ENCODE results near the gene OR6V1.

OR6V1 gene

DNA sequence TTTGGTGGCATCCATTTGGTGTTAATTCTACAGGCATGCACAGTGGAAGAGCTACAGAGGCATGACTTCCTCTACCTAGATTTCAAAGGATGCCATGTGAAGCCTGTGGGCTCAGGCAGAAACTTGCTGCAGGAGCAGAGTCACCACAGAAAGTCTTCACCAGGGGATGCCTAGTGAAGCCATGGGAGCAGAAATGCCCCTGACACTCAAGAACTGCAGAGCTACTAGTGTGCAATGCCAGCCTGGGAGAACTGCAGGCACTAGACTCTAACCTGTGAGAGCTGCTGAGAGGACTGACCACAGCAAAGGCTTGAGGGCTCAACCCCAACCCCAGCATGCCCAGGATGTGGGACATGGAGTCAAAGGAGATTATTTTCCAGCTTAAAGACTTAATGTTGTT lies 29.1 kb upstream of the OR6V1 start:
- no peak overlapping the region for H3K4me3 ChIP-seq (replicated peaks; ENCODE audit: low read depth, low read length)
- TF ChIP-seq CTCF (IDR thresholded peaks at IDR 0.05; ENCODE audit: low read length, missing control alignments): no peak
- DNase-seq (ENCODE audit: low read depth): no peak

DNA sequence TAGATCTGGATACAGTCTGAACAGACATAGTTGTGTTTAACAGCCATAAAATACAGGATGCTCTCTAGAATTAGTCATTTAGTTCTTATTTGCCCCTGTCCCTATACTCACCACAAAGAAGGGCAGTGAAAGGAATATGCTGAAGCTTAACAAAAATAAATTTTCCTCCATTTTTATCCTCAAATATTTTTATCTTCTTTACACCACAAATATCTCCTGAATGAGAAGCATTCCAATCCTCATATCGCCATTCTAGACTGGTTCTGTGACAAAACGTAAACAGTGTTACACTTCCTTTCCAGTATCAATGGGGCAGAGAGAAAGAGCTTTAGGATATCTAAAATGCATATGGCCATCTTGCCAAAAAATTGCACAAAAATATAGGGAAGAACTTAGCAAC lies 26.8 kb upstream of the OR6V1 start:
- H3K4me3 ChIP-seq (replicated peaks; ENCODE audit: low read depth, low read length): no peak overlapping the region
- no peak for TF ChIP-seq CTCF (IDR thresholded peaks at IDR 0.05; ENCODE audit: low read length, missing control alignments)
- no peak for DNase-seq (ENCODE audit: low read depth)

DNA sequence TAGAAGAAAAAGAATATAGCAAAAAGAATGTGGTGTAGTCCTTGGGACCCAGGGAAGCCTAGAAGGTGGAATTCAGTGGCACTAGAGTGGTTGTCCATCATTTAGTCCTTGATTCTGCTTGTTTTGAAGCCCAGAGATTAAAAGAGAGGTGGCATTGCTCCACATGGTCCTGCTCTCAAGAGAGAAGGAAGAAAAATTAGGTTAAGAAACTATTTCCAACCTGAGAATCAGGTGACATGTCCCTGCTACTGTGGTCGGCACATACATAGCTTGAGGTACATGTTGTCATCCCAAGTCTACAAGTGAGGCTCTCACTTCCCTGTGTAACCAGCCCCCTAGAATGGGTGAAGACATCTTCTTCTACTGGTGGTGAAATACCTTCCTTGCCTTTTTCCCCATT lies 25.1 kb upstream of the OR6V1 start, which contains the start of gene OR9A2:
OR9A2 (minus strand) TSS at position 101 of the 400 bp plus-strand sequence; CDS start at position 101, 0 bp downstream.
- no peak for DNase-seq (ENCODE audit: low read depth)
- H3K4me3 ChIP-seq (replicated peaks; ENCODE audit: low read depth, low read length): no peak within 1 kb of the TSS
- no peak for TF ChIP-seq CTCF (IDR thresholded peaks at IDR 0.05; ENCODE audit: low read length, missing control alignments)

GRCh38 chr7:143027683-143028082 lies 24.5 kb upstream of the OR6V1 start:
- no peak for DNase-seq (ENCODE audit: low read depth)
- H3K4me3 ChIP-seq (replicated peaks; ENCODE audit: low read depth, low read length): no peak overlapping the region
- TF ChIP-seq CTCF (IDR thresholded peaks at IDR 0.05; ENCODE audit: low read length, missing control alignments): no peak

- TF ChIP-seq CTCF (IDR thresholded peaks at IDR 0.05; ENCODE audit: low read length, missing control alignments): no peak
- no peak for DNase-seq (ENCODE audit: low read depth)
- H3K4me3 ChIP-seq (replicated peaks; ENCODE audit: low read depth, low read length): no peak overlapping the region
Observed at GRCh38 chr7:143038635-143039034, 13.5 kb upstream of the OR6V1 start.

DNA sequence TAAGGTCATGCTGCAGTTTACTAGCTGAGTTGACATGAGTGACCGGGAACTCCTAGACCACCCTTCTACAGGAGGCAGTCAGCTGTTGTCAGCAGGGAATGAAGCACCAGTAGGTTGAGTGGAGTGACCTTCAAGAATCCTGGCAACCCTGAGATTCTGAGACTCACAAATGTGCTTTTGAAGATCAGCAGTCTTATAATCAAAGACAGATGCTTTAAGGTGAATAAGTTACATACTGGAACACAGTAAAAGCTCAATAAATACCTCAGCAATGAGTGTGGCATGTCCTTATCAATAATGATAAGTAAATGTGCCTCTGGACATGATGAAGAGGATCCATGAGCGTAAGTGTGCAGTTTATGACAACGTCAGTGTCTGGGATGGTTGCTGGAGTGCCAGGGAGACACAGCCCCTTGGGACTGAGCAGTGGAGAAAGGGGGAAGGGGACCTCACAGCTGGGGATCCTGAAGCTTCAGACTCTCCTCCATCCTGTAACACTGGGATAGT lies 11.9 kb upstream of the OR6V1 start:
- TF ChIP-seq CTCF (IDR thresholded peaks at IDR 0.05; ENCODE audit: low read length, missing control alignments): no peak
- H3K4me3 ChIP-seq (replicated peaks; ENCODE audit: low read depth, low read length): no peak overlapping the region
- no peak for DNase-seq (ENCODE audit: low read depth)

DNA sequence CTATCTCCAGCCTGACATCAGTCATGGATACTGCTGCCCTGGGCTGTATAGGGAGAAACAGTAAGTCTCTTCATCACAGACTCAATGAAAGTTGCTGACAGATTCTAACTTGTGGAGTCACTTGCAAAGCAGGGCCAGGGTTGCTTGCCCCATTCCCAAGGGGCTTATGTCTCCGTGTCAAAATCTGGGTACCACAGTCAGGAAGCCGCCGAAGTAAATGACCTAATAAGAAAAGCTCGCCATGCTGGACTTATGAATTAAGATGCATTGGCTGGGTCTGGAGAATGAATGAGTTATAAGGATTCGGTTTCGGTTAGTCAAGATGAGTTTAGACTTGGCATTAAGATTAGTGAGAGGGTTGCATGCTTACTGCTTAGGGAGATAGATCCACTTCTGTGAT lies 10.8 kb upstream of the OR6V1 start:
- no peak for DNase-seq (ENCODE audit: low read depth)
- TF ChIP-seq CTCF (IDR thresholded peaks at IDR 0.05; ENCODE audit: low read length, missing control alignments): no peak
- no peak overlapping the region for H3K4me3 ChIP-seq (replicated peaks; ENCODE audit: low read depth, low read length)

Data from fibroblast of pulmonary artery (primary cell).